GM18858 (cell line): Measurements from ENCODE around the gene C9orf153.
"Not testable (repeated sequence)": the region's sequence is repeated elsewhere in the genome, so short reads cannot be mapped to it uniquely, and the experiment has no call there.

ENCODE experiments used
- ATAC-seq: cut with Tn5 transposase; IDR thresholded peaks from one replicate; pipeline ENCODE4 v1.9.1; 2021; ENCODE audit not compliant: unreplicated experiment

C9orf153 gene

GRCh38 chr9:86193088-86193487, 66.4 kb downstream of the C9orf153 start:
- ATAC-seq, result no peak

GRCh38 chr9:86190700-86191099, 68.8 kb downstream of the C9orf153 start:
- not testable (repeated sequence) for ATAC-seq

GRCh38 chr9:86187121-86187520, 72.3 kb downstream of the C9orf153 start:
- ATAC-seq, result no peak

DNA sequence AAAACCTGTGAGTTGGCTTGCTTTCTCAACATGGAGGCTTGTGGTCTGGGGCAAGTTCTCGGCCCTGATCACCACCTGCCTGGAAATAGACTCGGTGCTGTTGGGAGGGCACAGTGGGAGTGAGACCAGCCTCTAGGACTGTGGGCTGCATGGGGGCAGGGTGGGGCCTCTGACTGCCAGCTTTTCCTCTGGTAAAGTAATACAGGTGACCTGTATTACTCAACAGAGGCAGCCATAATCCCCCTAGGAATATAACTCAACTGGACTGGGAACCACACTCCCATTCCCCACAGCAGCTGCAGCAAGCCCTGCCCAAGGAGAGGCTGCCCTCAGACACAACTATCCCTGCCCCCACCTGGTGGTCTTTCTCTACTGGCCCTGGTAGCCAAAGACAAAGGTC, 72.8 kb downstream of the C9orf153 start:
- ATAC-seq, result no peak

GRCh38 chr9:86185872-86186271, 73.6 kb downstream of the C9orf153 start:
- no peak for ATAC-seq

- ATAC-seq, result no peak
Measured at GRCh38 chr9:86184138-86184524, 75.3 kb downstream of the C9orf153 start.

DNA sequence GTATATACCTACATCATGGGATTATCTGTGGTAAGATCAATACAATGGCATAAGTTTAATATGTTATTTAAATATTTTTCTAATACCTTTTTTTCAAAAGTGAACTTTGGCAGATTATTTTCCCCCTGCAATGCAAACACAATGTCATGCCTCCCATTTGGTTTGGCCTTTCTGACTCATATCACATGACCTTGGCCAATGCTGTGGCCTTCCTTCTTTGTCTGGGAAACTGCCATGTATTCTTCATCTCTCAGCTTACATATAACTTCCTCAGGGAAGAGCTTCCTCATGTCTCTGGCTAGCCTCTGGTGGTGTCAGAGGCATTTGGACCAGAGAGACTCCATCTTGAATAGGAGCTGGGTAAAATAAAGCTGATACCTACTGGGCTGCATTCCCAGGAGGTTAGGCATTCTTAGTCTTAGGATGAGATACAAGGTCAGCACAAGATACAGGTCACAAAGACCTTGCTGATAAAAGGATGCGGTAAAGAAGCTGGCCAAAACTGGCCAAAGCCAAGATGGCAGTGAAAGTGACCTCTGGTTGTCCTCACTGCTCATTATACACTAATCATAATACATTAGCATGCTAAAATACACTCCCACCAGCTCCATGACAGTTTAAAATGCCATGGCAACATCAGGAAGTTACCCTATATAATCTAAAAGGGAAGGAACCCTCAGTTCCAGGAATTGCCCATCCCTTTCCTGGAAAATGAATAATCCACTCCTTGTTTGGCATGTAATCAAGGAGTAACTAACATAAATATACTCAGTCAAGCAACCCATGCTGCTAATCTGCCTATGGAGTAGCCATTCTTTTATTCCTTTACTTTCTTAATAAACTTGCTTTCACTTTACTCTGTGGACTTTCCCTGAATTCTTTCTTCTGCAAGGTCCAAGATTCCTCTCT, 76.0 kb downstream of the C9orf153 start:
- no peak for ATAC-seq

DNA sequence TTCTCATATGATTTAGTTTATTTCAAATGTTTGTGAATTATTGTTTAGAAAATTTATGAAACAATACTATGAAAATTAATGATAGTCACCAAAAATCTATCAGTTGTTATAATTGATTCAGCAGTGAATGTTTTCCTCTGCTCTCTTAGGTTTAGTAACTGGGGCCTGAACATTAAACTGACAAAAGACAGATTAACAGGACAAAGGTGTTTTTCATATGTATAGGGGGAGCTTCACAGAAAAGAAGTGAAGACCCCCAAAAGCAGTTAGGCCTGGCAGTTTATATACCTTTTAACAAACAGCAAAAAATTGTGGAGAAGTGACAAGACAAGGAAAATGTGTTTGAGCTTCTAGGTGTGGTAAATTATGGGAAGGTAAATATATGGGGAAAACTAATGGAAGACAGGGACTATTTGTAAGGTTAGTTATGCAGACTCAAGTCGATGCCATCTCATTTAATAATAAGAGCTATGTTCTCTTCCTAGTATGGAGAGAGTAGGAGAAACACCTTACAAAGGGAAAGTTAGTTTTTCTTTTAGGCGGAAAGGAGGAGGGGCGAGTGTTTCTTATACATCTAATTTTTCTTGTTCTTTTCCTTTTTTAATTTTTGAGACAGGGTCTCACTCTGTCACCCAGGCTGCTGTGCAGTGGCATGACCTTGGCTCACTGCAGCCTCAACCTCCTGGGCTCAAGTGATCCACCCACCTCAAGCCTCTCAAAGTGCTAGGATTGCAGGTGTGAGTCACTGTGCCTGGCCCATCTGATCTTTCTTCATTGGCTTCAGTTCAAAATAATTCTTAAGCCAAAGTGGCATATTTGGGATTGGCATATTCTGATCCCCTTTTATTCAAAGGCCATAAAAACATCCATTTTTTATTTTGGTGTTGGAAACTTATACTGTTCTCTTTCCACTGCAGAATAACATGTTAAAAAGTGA, 77.8 kb downstream of the C9orf153 start:
- ATAC-seq, result no peak

DNA sequence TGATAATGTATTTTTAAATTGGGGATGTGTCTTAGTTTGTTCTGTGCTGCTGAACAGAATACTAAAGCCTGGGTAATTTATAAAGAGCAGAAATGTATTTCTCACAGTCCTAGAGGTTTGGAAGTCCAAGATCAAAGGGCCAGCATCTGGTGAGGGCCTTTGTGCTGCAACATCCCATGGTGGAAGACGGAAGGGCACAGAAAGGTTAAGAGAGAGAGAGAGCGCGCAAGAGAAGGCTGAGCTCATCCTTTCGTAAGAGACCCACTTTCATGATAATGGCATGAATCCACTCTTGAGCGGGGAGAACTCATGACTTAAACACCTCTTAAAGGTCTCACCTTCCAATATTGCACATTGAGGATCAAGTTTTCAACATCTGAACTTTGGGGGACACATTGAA, 81.0 kb downstream of the C9orf153 start:
- no peak for ATAC-seq

- no peak for ATAC-seq
Measured at GRCh38 chr9:86177995-86178394, 81.5 kb downstream of the C9orf153 start.

DNA sequence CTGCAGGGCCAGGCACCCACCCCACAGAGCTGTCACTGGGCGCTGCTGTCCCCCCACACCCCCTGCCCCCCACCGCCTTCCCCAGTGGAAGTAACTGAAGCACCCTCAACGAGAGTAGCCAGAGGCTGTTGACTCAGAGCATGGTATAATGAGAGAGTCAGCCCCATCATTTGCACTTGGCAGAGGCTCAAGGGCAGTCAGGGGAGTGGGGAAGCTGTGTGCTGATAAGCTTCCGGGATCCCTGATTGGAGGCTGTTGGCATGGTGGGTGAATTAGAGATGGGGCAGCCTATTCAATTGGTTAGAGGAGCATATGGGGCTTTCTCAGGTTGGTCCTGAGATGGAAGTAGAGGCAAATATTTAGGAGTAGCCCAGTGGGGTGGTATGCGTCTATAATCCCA, 83.0 kb downstream of the C9orf153 start:
- no peak for ATAC-seq

DNA sequence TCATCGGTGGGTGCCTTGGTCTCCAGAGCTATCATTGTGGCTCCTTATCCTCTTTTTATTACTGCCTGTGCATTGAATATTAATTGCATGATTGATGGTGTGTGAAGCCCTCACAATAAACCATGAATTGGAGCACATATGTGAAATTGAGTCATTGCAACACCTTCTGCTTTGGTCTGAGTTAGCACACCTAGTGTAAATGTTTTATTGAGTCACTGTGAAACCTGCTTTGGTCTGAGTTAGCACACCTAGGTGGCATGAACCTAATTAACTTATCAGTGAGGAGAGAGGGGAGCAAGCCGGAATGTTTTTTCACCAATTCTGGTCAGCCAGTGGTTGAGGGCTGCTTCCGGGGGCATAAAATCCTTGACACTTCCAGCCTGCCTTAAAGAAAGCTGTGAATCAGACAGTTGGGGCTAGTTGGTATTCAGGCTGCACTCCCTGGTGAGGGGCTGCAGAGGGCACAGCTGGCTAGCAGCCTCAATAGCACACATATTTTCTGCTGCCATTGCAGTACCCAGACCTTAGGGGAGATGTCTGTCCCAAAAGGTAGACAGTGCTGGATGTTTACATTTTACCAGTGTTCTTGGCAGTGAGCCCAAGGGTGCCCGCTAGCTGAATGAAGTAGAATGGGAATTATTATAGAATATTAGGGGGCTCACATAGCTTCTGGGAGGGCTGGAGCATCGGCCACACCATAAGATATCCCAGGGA, 83.6 kb downstream of the C9orf153 start:
- no peak for ATAC-seq

- ATAC-seq, result no peak
Measured at GRCh38 chr9:86175223-86175622, 84.2 kb downstream of the C9orf153 start.
